Measurements from ENCODE around the gene HGF. TPM values are rescaled to one million over a fixed set of nuclear protein-coding genes. Genes with fewer than 3 reads are reported as not detected.

Gene HGF
- total RNA-seq, 2 donors from 2014 or later: 0.20 to 0.29 TPM

- H3K4me3 ChIP-seq (ENCODE audit: low read length): no peak overlapping the region
- no peak overlapping the region for H3K27ac Mint-ChIP-seq
- no peak for TF ChIP-seq CTCF (conservative IDR thresholded peaks at IDR 0.05)
- H3K4me1 ChIP-seq (ENCODE audit: control insufficient read depth, insufficient read depth, low read length): no peaks in the 10 kb centered on the region
- no peaks in the 10 kb centered on the region for H3K36me3 ChIP-seq (ENCODE audit: control insufficient read depth, insufficient read depth, low read length)
- H3K9ac ChIP-seq (ENCODE audit: extremely low read depth, low read length, poor library complexity, severe bottlenecking): no peak overlapping the region
- no peaks in the 10 kb centered on the region for H3K36me3 Mint-ChIP-seq (ENCODE audit: low read depth)
- H3K9me3 Mint-ChIP-seq: no peaks in the 10 kb centered on the region
- peaks cover 15% of the 10 kb centered on the region for H3K4me1 Mint-ChIP-seq
- no peak overlapping the region for H3K4me3 Mint-ChIP-seq
- peaks cover 44% of the 10 kb centered on the region for H3K27me3 Mint-ChIP-seq (ENCODE audit: insufficient read depth)
- DNase-seq: no peak
- H3K9me3 ChIP-seq (ENCODE audit: control insufficient read depth, low read length): no peaks in the 10 kb centered on the region
- no peak overlapping the region for H3K27ac ChIP-seq (ENCODE audit: low read depth, low read length)
- WGBS, 2 experiments (ENCODE audit: insufficient coverage in 1 of 2, insufficient read length in 1 of 2): 93 to 100% methylated on average over 4 to 5 of the region's 5 CpGs
- no peaks in the 10 kb centered on the region for H3K27me3 ChIP-seq (ENCODE audit: control insufficient read depth, insufficient read depth, low read length, poor library complexity, severe bottlenecking)
Measured at GRCh38 chr7:81767926-81768325, 1.9 kb downstream of the HGF start.

GRCh38 chr7:81761821-81762220 lies 8.0 kb downstream of the HGF start:
- Mint-ChIP-seq H3K27ac (peak overlapping the region; percentile 37), H3K4me3 (no peak overlapping the region), H3K27me3 (ENCODE audit: insufficient read depth) (peaks cover 11% of the 10 kb centered on the region), H3K36me3 (ENCODE audit: low read depth) (no peaks in the 10 kb centered on the region), H3K4me1 (peaks cover 15% of the 10 kb centered on the region), H3K9me3 (no peaks in the 10 kb centered on the region)
- Histone ChIP-seq H3K9ac (ENCODE audit: extremely low read depth, low read length, poor library complexity, severe bottlenecking) (no peak overlapping the region), H3K27me3 (ENCODE audit: control insufficient read depth, insufficient read depth, low read length, poor library complexity, severe bottlenecking) (no peaks in the 10 kb centered on the region), H3K9me3 (ENCODE audit: control insufficient read depth, low read length) (no peaks in the 10 kb centered on the region), H3K4me3 (ENCODE audit: low read length) (no peak overlapping the region), H3K4me1 (ENCODE audit: control insufficient read depth, insufficient read depth, low read length) (no peaks in the 10 kb centered on the region), H3K27ac (ENCODE audit: low read depth, low read length) (no peak overlapping the region), H3K36me3 (ENCODE audit: control insufficient read depth, insufficient read depth, low read length) (no peaks in the 10 kb centered on the region)
- peak; percentile 84 for DNase-seq
- TF ChIP-seq CTCF (conservative IDR thresholded peaks at IDR 0.05): no peak
- WGBS, 2 experiments (ENCODE audit: insufficient coverage in 1 of 2, insufficient read length in 1 of 2): 71 to 80% methylated on average over 1 to 2 of the region's 2 CpGs

GRCh38 chr7:81761031-81761430 lies 8.8 kb downstream of the HGF start:
- Histone ChIP-seq H3K9me3 (ENCODE audit: control insufficient read depth, low read length) (no peaks in the 10 kb centered on the region), H3K4me3 (ENCODE audit: low read length) (no peak overlapping the region), H3K9ac (ENCODE audit: extremely low read depth, low read length, poor library complexity, severe bottlenecking) (no peak overlapping the region), H3K27me3 (ENCODE audit: control insufficient read depth, insufficient read depth, low read length, poor library complexity, severe bottlenecking) (no peaks in the 10 kb centered on the region), H3K36me3 (ENCODE audit: control insufficient read depth, insufficient read depth, low read length) (no peaks in the 10 kb centered on the region), H3K27ac (ENCODE audit: low read depth, low read length) (no peak overlapping the region), H3K4me1 (ENCODE audit: control insufficient read depth, insufficient read depth, low read length) (no peaks in the 10 kb centered on the region)
- H3K27ac Mint-ChIP-seq: no peak overlapping the region
- H3K4me1 Mint-ChIP-seq: peaks cover 15% of the 10 kb centered on the region
- no peak for DNase-seq
- no peak for TF ChIP-seq CTCF (conservative IDR thresholded peaks at IDR 0.05)
- 67 to 86% methylated on average over 1 of the region's 1 CpG for WGBS, 2 experiments (ENCODE audit: insufficient coverage in 1 of 2, insufficient read length in 1 of 2)
- no peaks in the 10 kb centered on the region for H3K9me3 Mint-ChIP-seq
- H3K4me3 Mint-ChIP-seq: no peak overlapping the region
- H3K36me3 Mint-ChIP-seq (ENCODE audit: low read depth): no peaks in the 10 kb centered on the region
- peaks cover 4% of the 10 kb centered on the region for H3K27me3 Mint-ChIP-seq (ENCODE audit: insufficient read depth)

Data from endodermal cell (in vitro differentiated cells).